GM23338 (cell line): Measurements from ENCODE around the gene LRIF1. TPM values are rescaled to one million over a fixed set of nuclear protein-coding genes. Genes with fewer than 3 reads are reported as not detected.

Experiments used
- ATAC-seq: fragments of 200-7000 bp; cut with Tn5 transposase; 3 replicates; pipeline ENCODE4 v1.9.1; 2020
- DNase-seq: peaks from one replicate; pipeline ENCODE4 v3.0.0-alpha.2; 2015; ENCODE audit warnings: low spot score
- H2AFZ ChIP-seq: fragments of 200-600 bp; sonication (generic); 2 replicates; pipeline ENCODE4 v1.8.0; 2016; ENCODE audit warnings: antibody characterized with exemption, mild to moderate bottlenecking, moderate library complexity
- H3F3A ChIP-seq: fragments of 200-600 bp; sonication (generic); replicated peaks from 2 replicates; pipeline ENCODE4 v1.8.0; 2017; ENCODE audit warnings: antibody characterized with exemption, mixed run types, low read depth
- H3K27ac ChIP-seq: fragments of 200-600 bp; sonication (generic); 2 replicates; pipeline ENCODE4 v1.6.1; 2016; ENCODE audit warnings: low read depth
- H3K27me3 ChIP-seq: fragments of 200-600 bp; sonication (generic); 2 replicates; pipeline ENCODE4 v1.8.0; 2016; ENCODE audit warnings: mild to moderate bottlenecking, mixed run types, moderate library complexity; ENCODE audit not compliant: insufficient read depth
- H3K36me3 ChIP-seq: fragments of 200-600 bp; sonication (generic); 2 replicates; pipeline ENCODE4 v1.8.0; 2016; ENCODE audit warnings: mild to moderate bottlenecking; ENCODE audit not compliant: insufficient read depth
- H3K4me1 ChIP-seq: fragments of 200-600 bp; sonication (generic); 2 replicates; pipeline ENCODE4 v1.8.0; 2016; ENCODE audit warnings: mild to moderate bottlenecking, moderate library complexity; ENCODE audit not compliant: insufficient read depth
- H3K4me2 ChIP-seq: fragments of 200-600 bp; sonication (generic); 2 replicates; pipeline ENCODE4 v1.7.1; 2017; ENCODE audit warnings: mixed run types
- H3K4me3 ChIP-seq: fragments of 200-600 bp; sonication (generic); 2 replicates; pipeline ENCODE4 v1.6.1; 2016; ENCODE audit warnings: mixed run types
- H3K79me2 ChIP-seq: fragments of 200-600 bp; sonication (generic); replicated peaks from 2 replicates; pipeline ENCODE4 v1.8.0; 2017; ENCODE audit warnings: mild to moderate bottlenecking; ENCODE audit not compliant: insufficient read depth
- H3K9me2 ChIP-seq: fragments of 200-600 bp; sonication (generic); 2 replicates; pipeline ENCODE4 v1.8.0; 2017; ENCODE audit not compliant: insufficient read depth
- H4K20me1 ChIP-seq: fragments of 200-600 bp; sonication (generic); replicated peaks from 2 replicates; pipeline ENCODE4 v1.8.0; 2017; ENCODE audit warnings: mild to moderate bottlenecking; ENCODE audit not compliant: insufficient read depth
- H3K27ac Mint-ChIP-seq: 2 replicates; pipeline ENCODE4 v1.8.0; 2020; ENCODE audit warnings: inconsistent platforms, mild to moderate bottlenecking, moderate library complexity, mixed read lengths
- H3K27me3 Mint-ChIP-seq: 3 replicates; pipeline ENCODE4 v1.8.0; 2022; ENCODE audit warnings: low read depth, mild to moderate bottlenecking, moderate library complexity, mixed read lengths, inconsistent platforms; ENCODE audit not compliant: insufficient read depth, poor library complexity
- H3K36me3 Mint-ChIP-seq: 3 replicates; pipeline ENCODE4 v1.8.0; 2021; ENCODE audit warnings: low read depth, mild to moderate bottlenecking, inconsistent platforms, moderate library complexity, mixed read lengths
- H3K4me1 Mint-ChIP-seq: 3 replicates; pipeline ENCODE4 v1.8.0; 2020; ENCODE audit warnings: mild to moderate bottlenecking, inconsistent platforms, mixed read lengths
- H3K4me3 Mint-ChIP-seq: 3 replicates; pipeline ENCODE4 v1.8.0; 2021; ENCODE audit warnings: moderate library complexity, mild to moderate bottlenecking, inconsistent platforms, mixed read lengths
- H3K9me3 Mint-ChIP-seq: 3 replicates; pipeline ENCODE4 v1.8.0; 2020; ENCODE audit warnings: moderate library complexity, mild to moderate bottlenecking, inconsistent platforms, mixed read lengths
- CREB1 ChIP-seq: fragments of 250-450 bp; sonication (Bioruptor Pico); IDR thresholded peaks from 2 replicates; pipeline ENCODE4 v1.5.0; 2020; ENCODE audit warnings: low read depth, mild to moderate bottlenecking, moderate library complexity
- CTCF ChIP-seq, 2 experiments: fragments of 200-600 bp in 1 of 2; sonication (generic) in 1 of 2; conservative IDR thresholded peaks; 2 replicates each; pipeline versions ENCODE4 v1.5.1 to v1.6.1; 2016 to 2017; ENCODE audit warnings: antibody characterized with exemption in 2 of 2, low read depth in 2 of 2, mild to moderate bottlenecking in 2 of 2, moderate library complexity in 1 of 2
- ETS1 ChIP-seq: IDR thresholded peaks from 2 replicates; pipeline ENCODE4 v1.6.1; 2016; ENCODE audit warnings: antibody characterized with exemption
- EZH2 ChIP-seq: fragments of 200-600 bp; sonication (generic); IDR thresholded peaks from one replicate; pipeline ENCODE4 v1.8.0; 2017; ENCODE audit warnings: antibody characterized with exemption, mild to moderate bottlenecking, low read depth; ENCODE audit not compliant: unreplicated experiment
- EZH2phosphoT487 ChIP-seq: fragments of 200-600 bp; sonication (generic); IDR thresholded peaks from one replicate; pipeline ENCODE4 v1.8.1; 2018; ENCODE audit warnings: antibody characterized with exemption; ENCODE audit not compliant: unreplicated experiment
- JUNB ChIP-seq: IDR thresholded peaks from one replicate; pipeline ENCODE4 v1.6.1; 2016; ENCODE audit warnings: antibody characterized with exemption; ENCODE audit not compliant: unreplicated experiment
- NANOG ChIP-seq: IDR thresholded peaks from 2 replicates; pipeline ENCODE4 v1.6.1; 2016; ENCODE audit warnings: antibody characterized with exemption, borderline replicate concordance
- POLR2AphosphoS5 ChIP-seq: IDR thresholded peaks from 2 replicates; pipeline ENCODE4 v1.6.1; 2016; ENCODE audit warnings: antibody characterized with exemption, low read depth
- REST ChIP-seq: IDR thresholded peaks from one replicate; pipeline ENCODE4 v1.6.1; 2018; ENCODE audit warnings: antibody characterized with exemption; ENCODE audit not compliant: unreplicated experiment
- STAT1 ChIP-seq: IDR thresholded peaks from one replicate; pipeline ENCODE4 v1.6.1; 2016; ENCODE audit warnings: antibody characterized with exemption; ENCODE audit not compliant: unreplicated experiment
- ZNF114 ChIP-seq: fragments of 250-450 bp; sonication (Bioruptor Pico); IDR thresholded peaks from 2 replicates; pipeline ENCODE4 v1.5.0; 2020; ENCODE audit warnings: mild to moderate bottlenecking, moderate library complexity
- ZNF331 ChIP-seq: fragments of 250-450 bp; sonication (Bioruptor Pico); IDR thresholded peaks from 2 replicates; pipeline ENCODE4 v1.5.0; 2020; ENCODE audit warnings: low read depth, mild to moderate bottlenecking, moderate library complexity
- ZNF462 ChIP-seq: fragments of 250-450 bp; sonication (Bioruptor Pico); IDR thresholded peaks from 2 replicates; pipeline ENCODE4 v1.5.0; 2020; ENCODE audit warnings: mild to moderate bottlenecking, moderate library complexity
- polyA plus RNA-seq: library from polyadenylated mRNA; unstranded; fragments of >200 nt; fragmentation: Nextera tagmentation; extraction: Ambion mirVana; gene quantifications from 2 replicates; pipeline ENCODE4 v1.2.1, GENCODE V29; 2016
- total RNA-seq: library from RNA; depleted of rRNA; stranded (reverse); fragments of >200 nt; shearing (Covaris generic); gene quantifications from 2 replicates; pipeline ENCODE4 v1.2.3, GENCODE V29; 2014

The LRIF1 gene
- total and polyA plus RNA-seq, 2 experiments from 2014 or later = 32.6 to 37.9 TPM

- Histone ChIP-seq H3K4me1 (peaks cover 10% of the 10 kb centered on the region; the same call in 1 of the 2 replicates), H3K79me2 (peaks cover 32% of the 10 kb centered on the region)
- ATAC-seq = no peak
Measured at GRCh38 chr1:110951161-110951560, 12.6 kb downstream of the LRIF1 start.

More at GRCh38 chr1:110951161-110951560, 12.6 kb downstream of the LRIF1 start:
- Histone ChIP-seq H4K20me1 (peaks cover 8% of the 10 kb centered on the region; the same call in 1 of the 2 replicates), H3K4me2 (no peak overlapping the region), H2AFZ (no peak overlapping the region), H3K9me2 (no peaks in the 10 kb centered on the region), H3K36me3 (peaks cover 14% of the 10 kb centered on the region; the same call in 1 of the 2 replicates), H3F3A (no peaks in the 10 kb centered on the region), H3K27me3 (no peaks in the 10 kb centered on the region), H3K4me3 (no peak overlapping the region), H3K27ac (no peak overlapping the region)
- Mint-ChIP-seq H3K36me3 (peaks cover 43% of the 10 kb centered on the region), H3K4me3 (no peak overlapping the region), H3K27me3 (no peaks in the 10 kb centered on the region), H3K27ac (no peak overlapping the region), H3K4me1 (no peaks in the 10 kb centered on the region), H3K9me3 (no peaks in the 10 kb centered on the region; the same call in 2 of the 3 replicates)
- TF ChIP-seq ZNF331 (CRISPR knock-in tag) = no peak
- TF ChIP-seq EZH2 = no peak
- TF ChIP-seq EZH2phosphoT487 = no peak
- no peak for TF ChIP-seq STAT1
- no peak for TF ChIP-seq NANOG
- no peak for TF ChIP-seq ZNF114 (CRISPR knock-in tag)
- no peak for TF ChIP-seq ETS1
- TF ChIP-seq JUNB = no peak
- TF ChIP-seq POLR2AphosphoS5 = no peak
- no peak for TF ChIP-seq ZNF462 (CRISPR knock-in tag)
- no peak for TF ChIP-seq REST
- TF ChIP-seq CTCF (conservative IDR thresholded peaks at IDR 0.05; ENCODE audit: low read depth in 2 of 2) = no peak
- TF ChIP-seq CREB1 = no peak
- DNase-seq = no peak
